OCI-LY7 (cell line): ENCODE results near the gene SND1. TPM values are rescaled to one million over a fixed set of nuclear protein-coding genes. Genes with fewer than 3 reads are reported as not detected.
A peak's percentile ranks its signal among the peaks of the same experiment; 100 is the strongest.

Experiments
- BruUV-seq: library from RNA; stranded (reverse); fragments of 400-500 nt; replicated peaks from 2 replicates; lab custom pipeline; 2021; lab: Mats Ljungman, UMichigan
- CTCF ChIA-PET: fragments of 300-600 bp; sonication (Branson Sonifier 250); formaldehyde crosslinking; loops from one replicate; lab custom pipeline; 2022; ENCODE audit warnings: antibody characterized with exemption; ENCODE audit not compliant: unreplicated experiment; lab: Charles Lee
- POLR2A ChIA-PET: fragments of 300-600 bp; sonication (Branson Sonifier 250); formaldehyde crosslinking; loops from one replicate; lab custom pipeline; 2022; ENCODE audit warnings: antibody characterized with exemption; lab: Charles Lee
- DNase-seq: peaks from one replicate; pipeline ENCODE4 v3.0.0-alpha.2; 2015; ENCODE audit warnings: low spot score
- H2AFZ ChIP-seq: fragments of 200-600 bp; sonication (generic), shearing (Covaris generic); 2 replicates; pipeline ENCODE4 v1.6.1; 2014; ENCODE audit warnings: mild to moderate bottlenecking, antibody characterized with exemption, low read length, moderate library complexity
- H3K27ac ChIP-seq: fragments of 200-600 bp; sonication (generic); 2 replicates; pipeline ENCODE4 v1.5.1; 2014; ENCODE audit warnings: mixed run types, low read depth, mild to moderate bottlenecking, moderate library complexity, low read length, inconsistent platforms; ENCODE audit not compliant: poor library complexity, severe bottlenecking
- H3K36me3 ChIP-seq: fragments of 200-600 bp; sonication (generic); 2 replicates; pipeline ENCODE4 v1.6.1; 2014; ENCODE audit warnings: mild to moderate bottlenecking, antibody characterized with exemption, low read length, moderate library complexity, mixed read lengths; ENCODE audit not compliant: insufficient read depth
- H3K4me1 ChIP-seq: fragments of 200-600 bp; sonication (generic); 2 replicates; pipeline ENCODE4 v1.5.1; 2014; ENCODE audit warnings: mild to moderate bottlenecking, low read length; ENCODE audit not compliant: insufficient read depth, poor library complexity, severe bottlenecking
- H3K4me2 ChIP-seq: fragments of 200-600 bp; sonication (generic); 2 replicates; pipeline ENCODE4 v1.6.1; 2014; ENCODE audit warnings: mild to moderate bottlenecking, low read length
- H3K4me3 ChIP-seq: fragments of 200-600 bp; sonication (generic); 2 replicates; pipeline ENCODE4 v1.5.1; 2014; ENCODE audit warnings: mild to moderate bottlenecking, low read depth, low read length; ENCODE audit not compliant: poor library complexity, severe bottlenecking
- H3K79me2 ChIP-seq: fragments of 200-600 bp; sonication (generic); 2 replicates; pipeline ENCODE4 v1.6.1; 2016; ENCODE audit warnings: low read depth, mild to moderate bottlenecking, low read length, moderate library complexity, mixed read lengths; ENCODE audit not compliant: insufficient read depth
- H3K9me2 ChIP-seq: fragments of 200-600 bp; sonication (generic); 2 replicates; pipeline ENCODE4 v1.6.1; 2016; ENCODE audit warnings: mild to moderate bottlenecking, low read length, mixed read lengths; ENCODE audit not compliant: insufficient read depth
- H3K9me3 ChIP-seq: fragments of 200-600 bp; sonication (generic); 2 replicates; pipeline ENCODE4 v1.6.1; 2014; ENCODE audit warnings: mild to moderate bottlenecking, mixed run types, low read length, mixed read lengths
- H4K20me1 ChIP-seq: fragments of 200-600 bp; sonication (generic); 2 replicates; pipeline ENCODE4 v1.6.1; 2014; ENCODE audit warnings: mild to moderate bottlenecking, antibody characterized with exemption, low read length, moderate library complexity, mixed read lengths; ENCODE audit not compliant: insufficient read depth
- CTCF ChIP-seq: fragments of 200-600 bp; sonication (generic); conservative IDR thresholded peaks from 2 replicates; pipeline ENCODE4 v1.5.1; 2014; ENCODE audit warnings: mild to moderate bottlenecking, antibody characterized with exemption, low read length, moderate library complexity, mixed read lengths
- EZH2phosphoT487 ChIP-seq: fragments of 200-600 bp; sonication (generic); IDR thresholded peaks from 2 replicates; pipeline ENCODE4 v1.6.1; 2018; ENCODE audit warnings: low read depth, borderline replicate concordance, mild to moderate bottlenecking, mixed run types, antibody characterized with exemption, low read length, moderate library complexity, mixed read lengths
- intact Hi-C: fragments of 100-400 bp; cut with micrococcal nuclease; formaldehyde crosslinking; loops from one replicate; pipeline ENCODE4 v1.10.0; 2022; ENCODE audit not compliant: unreplicated experiment
- total RNA-seq, 2 experiments: library from RNA; depleted of rRNA in 1 of 2; stranded (reverse); fragments of >200 nt in 1 of 2; shearing (Covaris generic) in 1 of 2; gene quantifications; 2 replicates each; pipeline ENCODE4 v1.2.3, GENCODE V29; 2014 to 2022

The SND1 gene
- total RNA-seq, 2 experiments from 2014 or later, result 111 to 221 TPM

- Histone ChIP-seq H3K36me3 (peaks cover 31% of the 10 kb centered on the region), H3K4me2 (no peak overlapping the region), H3K4me3 (no peak overlapping the region), H3K4me1 (peaks cover 51% of the 10 kb centered on the region), H3K9me2 (no peaks in the 10 kb centered on the region), H3K27ac (no peak overlapping the region), H3K9me3 (no peaks in the 10 kb centered on the region), H2AFZ (no peak overlapping the region), H3K79me2 (no peaks in the 10 kb centered on the region), H4K20me1 (peaks cover 7% of the 10 kb centered on the region; the same call in 1 of the 2 replicates)
- CTCF ChIA-PET, result no interaction called here
- intact Hi-C loops, result no loop called here
- DNase-seq, result no peak
- TF ChIP-seq EZH2phosphoT487 (no peak), CTCF (no peak)
- POLR2A ChIA-PET, result interaction anchor here (0.6 to 1.8 kb wide), 5 partner anchors 10 to 25 kb away, joined by 3 to 5 read pairs (median 3); no protein-coding TSS in a partner anchor
- no TSS peak for BruUV-seq
These were observed 258.7 kb downstream of the SND1 start for GRCh38 chr7:127910670-127911069.

DNA sequence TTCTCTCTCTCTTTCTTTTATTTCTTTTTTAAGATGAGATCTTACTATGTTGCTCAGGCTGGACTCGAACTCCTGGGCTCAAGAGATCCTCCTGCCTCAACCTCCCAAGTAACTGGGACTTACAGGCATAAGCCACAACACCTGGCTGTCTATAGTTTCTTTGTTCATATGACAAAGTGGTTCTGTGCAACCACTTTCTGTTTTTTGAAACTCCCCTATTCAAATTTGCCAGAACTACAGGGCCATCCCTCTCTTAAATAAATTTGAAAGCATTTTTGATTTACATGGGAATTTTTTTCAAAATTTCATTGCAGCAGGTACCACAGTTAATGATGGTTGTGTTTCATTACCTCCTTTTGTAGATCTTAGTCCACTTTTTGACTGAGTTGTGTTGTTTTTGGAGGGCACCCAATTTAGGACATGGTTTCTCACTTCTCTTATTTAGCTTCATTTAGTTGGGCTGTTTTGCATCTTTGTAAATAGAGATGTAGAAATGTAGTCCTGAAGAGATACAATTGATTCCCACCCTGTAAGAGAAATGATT, 260.0 kb downstream of the SND1 start:
- intact Hi-C loops, result no loop called here
- Histone ChIP-seq H3K4me2 (peak overlapping the region; percentile 59), H3K4me1 (peaks cover 37% of the 10 kb centered on the region), H4K20me1 (peaks cover under 1% of the 10 kb centered on the region; the same call in 1 of the 2 replicates), H3K4me3 (peak overlapping the region; percentile 30), H3K9me3 (no peaks in the 10 kb centered on the region), H2AFZ (no peak overlapping the region), H3K9me2 (no peaks in the 10 kb centered on the region), H3K36me3 (peaks cover 21% of the 10 kb centered on the region), H3K27ac (peak overlapping the region; percentile 74), H3K79me2 (no peaks in the 10 kb centered on the region)
- ChIA-PET CTCF (no interaction called here), POLR2A (interaction anchor here (0.6 to 3.6 kb wide), 6 partner anchors 9 to 202 kb away, joined by 3 to 15 read pairs (median 4); no protein-coding TSS in a partner anchor)
- peak; percentile 64 for DNase-seq
- BruUV-seq, result no TSS peak
- TF ChIP-seq CTCF (no peak), EZH2phosphoT487 (no peak)

GRCh38 chr7:127912901-127913300, 260.9 kb downstream of the SND1 start:
- intact Hi-C loops, result no loop called here
- no peak overlapping the region for H2AFZ ChIP-seq
- peak overlapping the region; percentile 59 for H3K4me2 ChIP-seq
- TSS peak; percentile 2 for BruUV-seq
- POLR2A ChIA-PET, result interaction anchor here (0.8 to 3.6 kb wide), 4 partner anchors 10 to 92 kb away, joined by 3 to 15 read pairs (median 8); no protein-coding TSS in a partner anchor
- no peaks in the 10 kb centered on the region for H3K9me2 ChIP-seq
- no peaks in the 10 kb centered on the region for H4K20me1 ChIP-seq
- peak overlapping the region; percentile 74 for H3K27ac ChIP-seq
- TF ChIP-seq EZH2phosphoT487 (no peak), CTCF (no peak)
- H3K4me3 ChIP-seq, result no peak overlapping the region
- no peaks in the 10 kb centered on the region for H3K79me2 ChIP-seq
- H3K36me3 ChIP-seq, result peaks cover 13% of the 10 kb centered on the region; the same call in 1 of the 2 replicates
- CTCF ChIA-PET, result interaction anchor here (1.0 kb wide), 1 partner anchor 13 kb away, joined by 3 read pairs; no protein-coding TSS in a partner anchor
- H3K4me1 ChIP-seq, result peaks cover 34% of the 10 kb centered on the region
- DNase-seq, result no peak
- H3K9me3 ChIP-seq, result no peaks in the 10 kb centered on the region
